ENCODE data around the gene RALGAPB. TPM values are rescaled to one million over a fixed set of nuclear protein-coding genes. Genes with fewer than 3 reads are reported as not detected.
"Not testable (repeated sequence)": the region's sequence is repeated elsewhere in the genome, so short reads cannot be mapped to it uniquely, and the experiment has no call there.

Gene RALGAPB
- polyA plus RNA-seq, 1 donor = 50.6 TPM

DNA sequence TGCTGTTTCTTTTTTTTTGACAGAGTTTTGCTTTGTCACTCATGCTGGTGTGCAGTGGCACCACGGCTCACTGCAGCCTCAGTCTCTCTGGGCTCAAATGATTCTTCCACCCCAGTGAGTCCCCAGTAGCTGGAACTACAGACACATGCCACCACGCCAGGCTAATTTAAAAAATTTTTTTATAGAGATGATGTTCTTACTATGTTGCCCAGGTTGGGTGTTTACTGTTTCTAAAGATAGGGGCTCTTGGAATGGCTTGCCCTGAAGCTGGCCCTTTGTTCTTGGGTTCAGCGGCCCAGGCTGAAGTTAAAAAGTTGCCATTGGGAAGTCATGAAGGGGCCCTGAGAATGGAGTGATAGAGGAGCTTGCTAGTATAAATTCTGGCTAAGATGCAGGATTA lies 16.5 kb downstream of the RALGAPB start:
- no peak for DNase-seq

DNA sequence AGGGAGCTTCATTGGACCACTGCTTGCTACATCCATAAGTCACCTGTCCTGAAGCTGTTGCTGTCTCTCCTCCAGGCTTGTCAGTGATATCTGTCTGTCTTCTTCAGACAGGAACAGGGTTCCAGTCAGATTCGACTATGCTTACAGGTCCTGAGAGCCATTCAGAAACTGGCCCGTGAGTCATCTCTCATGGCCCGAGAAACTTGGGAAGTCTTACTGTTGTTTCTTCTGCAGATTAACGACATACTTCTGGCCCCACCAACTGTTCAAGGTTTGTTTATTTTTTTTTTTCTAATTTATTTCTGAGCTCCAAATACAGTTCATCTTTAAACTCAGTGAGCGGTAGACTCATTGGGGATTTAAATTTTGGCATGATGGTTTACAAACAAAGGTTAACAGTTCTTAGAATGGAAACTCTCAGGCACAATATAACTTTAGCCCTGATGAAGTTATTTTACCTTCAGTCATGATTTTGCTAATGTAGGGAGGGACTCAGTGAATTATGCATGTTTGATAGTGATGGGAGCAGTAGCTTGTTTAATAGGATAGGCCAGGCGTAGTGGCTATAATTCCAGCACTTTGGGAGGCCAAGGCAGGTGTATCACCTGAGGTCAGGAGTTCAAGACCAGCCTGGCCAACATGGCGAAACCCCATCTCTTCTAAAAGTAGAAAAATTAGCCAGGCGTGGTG lies 24.7 kb downstream of the RALGAPB start:
- DNase-seq = no peak

DNA sequence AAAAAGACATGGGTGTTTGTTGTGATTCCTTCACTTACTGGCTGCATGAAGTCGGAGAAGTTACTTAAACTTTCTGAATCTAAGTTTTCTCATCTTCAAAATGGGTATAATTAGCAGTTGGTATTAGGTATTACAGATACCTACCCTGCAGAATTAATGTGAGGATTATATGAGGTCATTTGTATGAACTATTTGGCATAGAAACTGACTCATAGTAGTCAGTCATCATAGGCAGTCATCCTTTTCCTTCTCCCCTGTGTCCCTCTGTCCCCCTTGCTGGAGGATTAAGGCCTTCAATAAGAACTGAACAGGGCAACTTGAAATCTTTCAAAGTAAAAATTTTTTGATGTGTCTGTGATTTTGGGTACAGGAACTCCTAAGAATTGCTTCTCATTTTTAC lies 26.3 kb downstream of the RALGAPB start:
- no peak for DNase-seq

DNA sequence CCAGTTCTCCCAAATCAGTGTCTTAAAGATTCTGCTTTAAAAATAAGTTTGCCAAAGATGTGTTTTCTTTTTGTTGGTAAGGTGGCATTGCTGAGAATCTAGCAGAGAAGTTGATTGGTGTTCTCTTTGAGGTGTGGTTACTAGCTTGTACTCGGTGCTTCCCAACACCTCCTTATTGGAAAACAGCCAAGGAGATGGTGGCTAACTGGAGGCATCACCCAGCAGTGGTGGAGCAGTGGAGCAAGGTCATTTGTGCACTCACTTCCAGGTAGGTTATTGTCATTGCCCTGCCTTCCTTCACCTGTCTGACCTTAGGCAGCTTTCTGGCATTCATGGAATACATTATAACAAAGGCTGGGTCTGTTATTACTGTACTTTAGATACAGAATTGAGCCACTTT lies 26.7 kb downstream of the RALGAPB start:
- DNase-seq = no peak

DNA sequence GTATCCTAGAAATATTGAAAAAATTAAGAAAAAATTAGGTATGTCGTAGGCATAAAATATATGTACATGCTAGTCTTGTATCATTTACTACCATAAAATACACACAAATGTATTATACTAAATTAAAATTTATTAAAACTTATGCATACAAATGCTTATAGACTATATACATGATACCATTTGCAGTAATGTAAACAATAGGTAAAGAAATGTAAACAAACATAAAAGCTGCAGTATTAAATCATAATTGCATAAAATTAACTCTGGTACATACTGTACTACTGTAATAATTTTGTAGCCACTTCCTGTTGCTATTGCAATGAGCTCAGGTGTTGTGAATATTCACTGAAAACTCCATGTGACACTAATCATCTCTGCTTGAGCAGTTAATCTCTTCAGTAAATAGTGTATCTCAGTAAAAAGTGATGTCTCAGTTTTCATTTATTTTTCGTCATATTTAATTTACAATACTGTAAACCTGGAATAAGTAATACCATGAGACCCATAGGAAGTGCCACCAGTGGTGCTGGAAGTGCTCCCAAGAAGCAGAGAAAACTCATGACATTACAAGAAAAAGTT lies 29.3 kb downstream of the RALGAPB start:
- DNase-seq = no peak

DNA sequence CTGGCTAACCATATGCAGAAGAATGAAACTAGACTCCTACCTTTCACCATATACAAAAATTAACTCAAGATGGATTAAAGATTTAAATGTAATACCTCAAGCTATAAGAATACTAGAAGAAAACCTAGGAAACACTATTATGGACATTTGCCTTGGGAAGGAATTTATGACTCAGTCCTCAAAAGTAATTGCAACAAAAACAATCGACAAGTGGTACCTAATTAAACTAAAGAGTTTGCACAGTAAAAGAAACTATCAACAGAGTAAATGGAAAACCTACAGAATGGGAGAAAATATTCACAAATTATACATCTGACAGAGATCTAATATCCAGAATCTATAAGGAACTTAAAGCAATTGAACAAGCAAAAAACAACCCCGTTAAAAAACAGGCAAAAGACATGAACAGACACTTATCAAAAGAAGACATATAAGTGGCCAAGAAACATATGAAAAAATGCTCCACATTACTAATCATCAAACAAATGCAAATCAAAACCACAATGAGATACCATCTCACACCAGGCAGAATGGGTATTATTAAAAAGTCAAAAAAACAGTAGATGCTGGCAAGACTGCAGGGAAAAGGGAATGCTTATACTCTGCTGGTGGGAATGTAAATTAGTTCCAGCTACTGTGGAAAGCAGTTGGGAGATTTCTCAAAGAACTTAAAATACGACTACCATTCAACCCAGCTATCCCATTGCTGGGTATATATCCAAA lies 31.9 kb downstream of the RALGAPB start:
- DNase-seq = no peak

DNA sequence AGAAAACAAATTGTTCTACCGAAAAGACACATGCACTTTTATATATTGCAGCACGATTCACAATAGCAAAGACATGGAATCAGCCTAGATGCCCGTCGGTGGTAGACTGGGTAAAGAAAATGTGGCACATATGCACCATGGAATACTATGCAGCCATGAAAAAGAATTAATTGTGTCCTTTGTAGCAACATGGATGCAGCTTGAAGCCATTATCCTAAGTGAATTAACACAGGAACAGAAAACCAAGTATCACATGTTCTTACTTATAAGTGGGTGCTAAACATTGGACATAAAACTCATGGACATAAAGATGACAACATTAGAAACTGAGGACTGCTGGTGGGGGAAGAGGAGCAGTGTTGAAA lies 32.4 kb downstream of the RALGAPB start:
- DNase-seq = no peak

DNA sequence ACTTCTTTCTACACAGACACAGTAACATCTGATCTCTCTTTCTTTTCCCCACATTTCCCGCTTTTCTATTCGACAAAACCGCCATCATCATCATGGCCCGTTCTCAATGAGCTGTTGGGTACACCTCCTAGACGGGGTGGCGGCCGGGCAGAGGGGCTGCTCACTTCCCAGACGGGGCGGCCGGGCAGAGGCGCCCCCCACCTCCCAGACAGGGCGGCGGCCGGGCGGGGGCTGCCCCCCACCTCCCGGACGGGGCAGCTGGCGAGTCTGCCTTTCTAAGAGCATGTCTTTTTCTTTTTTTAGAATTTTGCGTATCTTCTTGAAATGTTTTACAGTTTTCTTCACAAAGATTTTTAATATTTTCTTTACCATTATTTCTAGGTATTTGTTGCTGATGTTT lies 39.1 kb downstream of the RALGAPB start:
- DNase-seq = not testable (repeated sequence)

DNA sequence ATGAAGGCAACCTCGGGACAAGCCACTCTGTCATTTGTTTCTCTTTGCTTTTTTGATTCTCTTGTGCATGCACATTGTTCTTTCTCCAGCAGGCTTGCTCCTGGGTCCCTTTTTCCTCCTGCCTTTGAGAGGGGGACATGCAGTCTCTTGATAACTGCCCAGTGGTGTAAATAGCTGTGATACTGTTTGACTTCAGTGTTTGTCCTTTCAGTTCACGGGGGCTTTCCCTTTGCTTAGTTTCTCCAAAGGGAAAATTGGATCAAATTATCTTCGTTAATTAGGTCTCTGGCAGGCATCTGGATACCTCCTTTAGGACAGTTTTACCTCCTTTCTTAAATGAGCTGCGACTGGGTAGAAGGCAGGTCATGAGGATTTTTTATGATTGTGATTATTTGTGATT lies 41.5 kb downstream of the RALGAPB start:
- no peak for DNase-seq

DNA sequence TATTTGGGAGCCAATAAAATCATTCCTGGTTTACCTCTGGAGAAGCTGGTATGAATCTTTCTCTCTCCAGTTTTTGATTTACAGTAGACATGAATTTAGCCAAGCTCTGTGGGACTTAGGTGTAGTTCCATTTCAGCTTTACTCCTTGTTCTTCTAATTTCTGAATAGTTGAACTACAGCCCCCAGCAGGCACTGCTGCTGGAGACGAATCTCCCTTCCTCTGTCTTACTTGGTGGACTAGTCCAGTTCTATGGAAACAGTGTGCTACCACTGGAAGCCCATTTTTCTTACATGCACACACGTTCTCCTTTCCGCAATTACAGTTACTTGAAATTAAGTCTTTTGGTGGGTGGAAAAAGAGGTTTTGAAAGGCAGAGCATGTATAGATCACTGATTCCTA lies 42.3 kb downstream of the RALGAPB start:
- no peak for DNase-seq

DNA sequence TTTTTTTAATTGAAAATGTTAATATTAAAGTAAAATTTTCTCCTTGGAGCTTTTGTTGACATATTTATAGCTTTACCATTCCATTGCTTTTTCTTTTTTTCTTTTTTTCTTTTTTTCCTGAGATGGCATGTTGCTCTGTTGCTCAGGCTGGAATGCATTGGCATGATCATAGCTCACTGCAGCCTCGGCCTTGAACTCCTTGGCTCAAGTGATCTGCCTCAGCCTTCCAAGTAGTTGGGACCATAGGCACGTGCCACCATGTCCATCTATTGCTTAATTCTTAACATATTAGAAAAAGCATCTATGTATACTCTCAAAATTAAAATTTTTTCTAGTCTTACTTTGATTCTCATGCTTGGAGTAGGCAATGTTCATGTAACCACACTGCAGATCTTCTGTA lies 43.0 kb downstream of the RALGAPB start:
- DNase-seq = no peak

DNA sequence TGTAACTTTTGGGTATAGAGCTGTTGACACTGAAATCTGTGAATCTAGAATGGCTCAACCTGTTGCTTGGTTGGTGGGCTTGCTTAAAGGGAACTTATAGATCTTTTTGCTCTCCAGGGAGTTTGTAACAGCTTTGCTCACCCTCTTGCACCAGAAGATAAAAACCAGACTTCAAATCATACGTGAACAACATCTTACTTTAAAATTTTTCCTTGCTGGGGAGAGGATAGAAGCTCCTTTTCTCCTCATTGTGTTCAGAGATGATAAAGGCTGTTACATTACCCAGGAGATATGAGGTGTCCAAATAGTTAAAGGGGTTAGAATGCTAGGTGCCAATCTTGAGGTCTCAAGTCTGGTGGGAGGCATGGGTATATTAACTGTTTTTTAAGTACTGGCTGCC lies 46.8 kb downstream of the RALGAPB start:
- no peak for DNase-seq

DNA sequence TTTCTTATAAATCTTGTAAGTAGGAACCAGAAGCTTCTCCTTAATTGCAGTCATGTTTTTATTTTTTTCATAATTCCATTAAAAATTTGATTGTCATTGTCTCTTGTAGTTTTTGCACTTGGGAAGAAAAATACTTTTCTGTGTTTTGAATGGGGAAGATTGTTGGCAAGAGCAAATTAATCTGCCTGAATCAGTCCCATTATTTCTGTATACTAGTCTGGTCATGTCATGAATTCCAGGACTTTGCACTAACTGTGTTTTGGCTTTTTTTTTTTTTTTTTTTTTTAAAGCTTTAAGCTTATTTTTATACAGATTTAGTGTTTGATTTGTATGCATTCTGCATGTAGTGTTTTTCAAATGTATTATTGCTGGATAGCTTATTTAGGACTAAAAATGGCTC lies 47.6 kb downstream of the RALGAPB start:
- DNase-seq = no peak

DNA sequence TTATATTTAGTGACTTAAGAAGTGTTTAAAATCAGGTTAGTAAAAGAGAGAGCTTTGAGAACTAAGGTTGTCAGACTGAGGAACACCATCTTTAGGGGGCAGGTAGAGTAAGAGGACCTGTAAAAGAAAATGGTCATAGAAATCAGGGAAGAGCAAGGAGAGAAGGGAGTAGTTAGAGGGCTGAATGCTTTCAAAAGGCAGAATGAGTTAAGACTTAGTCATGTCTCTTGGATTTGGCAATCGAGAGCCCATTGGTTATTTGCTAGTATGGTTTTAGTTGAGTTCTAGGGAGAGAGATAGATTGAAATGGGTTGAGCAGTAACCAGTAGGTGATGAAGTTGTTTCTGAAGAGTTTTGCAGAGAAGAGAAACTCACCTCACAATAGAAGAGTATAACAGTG lies 51.1 kb downstream of the RALGAPB start:
- no peak for DNase-seq

DNA sequence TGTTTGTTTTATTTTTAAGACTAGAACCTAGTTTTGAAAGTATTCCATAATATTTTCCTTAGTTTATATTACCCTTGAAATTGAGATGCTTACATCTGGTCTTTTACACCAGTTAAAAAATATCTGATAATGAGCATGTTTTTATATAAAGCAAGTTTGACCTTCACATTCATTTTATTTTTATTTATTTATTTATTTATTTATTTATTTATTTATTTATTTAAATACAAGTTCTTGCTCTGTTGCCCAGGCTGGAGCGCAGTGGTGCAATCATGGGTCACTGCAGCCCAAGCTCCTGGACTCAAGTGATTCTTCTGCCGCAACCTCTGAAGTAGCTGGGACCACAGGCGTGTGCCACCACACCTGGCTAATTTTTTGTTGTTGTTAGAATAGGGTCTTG lies 55.5 kb downstream of the RALGAPB start:
- DNase-seq = no peak

DNA sequence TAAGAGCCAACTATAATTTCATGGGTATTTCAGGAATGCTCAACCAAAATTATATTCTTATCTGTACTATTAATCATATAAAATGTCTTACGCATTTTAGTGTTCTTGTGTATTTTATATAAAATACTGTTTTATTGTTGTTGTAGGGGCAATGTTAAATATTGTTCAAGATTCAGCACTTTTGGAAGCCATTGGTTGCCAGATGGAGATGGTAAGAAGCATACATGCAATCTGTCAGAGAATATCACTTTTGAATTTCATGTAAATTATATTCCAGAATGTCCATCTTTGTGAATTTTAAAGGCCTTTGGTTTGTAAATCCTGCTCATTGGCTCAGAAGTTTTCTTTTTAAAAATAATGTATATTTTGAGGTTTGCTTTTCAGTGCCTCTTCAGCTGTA lies 58.4 kb downstream of the RALGAPB start:
- no peak for DNase-seq

DNA sequence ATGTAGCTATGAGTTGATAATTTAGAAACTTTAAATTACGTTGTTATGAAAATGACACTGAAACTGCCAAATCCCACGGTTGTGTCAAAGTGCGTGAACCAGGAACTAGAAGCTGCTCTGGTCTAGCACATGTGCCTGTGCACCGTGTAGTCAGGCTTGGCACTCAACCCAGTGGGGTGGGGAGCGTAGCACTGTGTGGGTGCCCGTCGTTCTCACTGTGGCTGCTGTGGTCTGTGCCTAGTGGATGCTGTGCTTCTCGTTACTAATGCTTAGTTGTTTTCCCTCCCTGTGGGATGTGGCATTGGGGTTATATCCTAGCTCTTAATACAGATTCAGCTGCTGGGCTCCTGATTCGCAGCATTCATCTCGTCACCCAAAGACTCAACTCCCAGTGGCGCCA lies 62.1 kb downstream of the RALGAPB start:
- DNase-seq = no peak

DNA sequence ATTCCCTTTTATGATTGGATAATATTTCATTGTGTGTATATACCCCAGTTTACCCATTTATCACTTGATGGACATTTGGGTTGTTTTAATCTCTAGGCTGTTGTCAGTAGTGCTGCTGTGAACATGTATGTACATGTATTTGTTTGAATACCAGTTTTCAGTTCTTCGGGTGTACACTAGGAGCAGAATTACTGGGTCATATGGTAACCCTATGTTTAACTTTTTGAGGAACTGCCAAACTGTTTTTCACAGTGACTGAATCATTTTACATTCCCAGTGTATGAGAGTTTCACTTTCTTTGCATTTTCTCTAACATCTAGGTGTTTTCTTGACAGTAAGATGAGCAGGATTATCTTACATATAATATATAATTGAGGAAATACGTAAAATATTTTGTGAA lies 63.7 kb downstream of the RALGAPB start:
- no peak for DNase-seq

DNA sequence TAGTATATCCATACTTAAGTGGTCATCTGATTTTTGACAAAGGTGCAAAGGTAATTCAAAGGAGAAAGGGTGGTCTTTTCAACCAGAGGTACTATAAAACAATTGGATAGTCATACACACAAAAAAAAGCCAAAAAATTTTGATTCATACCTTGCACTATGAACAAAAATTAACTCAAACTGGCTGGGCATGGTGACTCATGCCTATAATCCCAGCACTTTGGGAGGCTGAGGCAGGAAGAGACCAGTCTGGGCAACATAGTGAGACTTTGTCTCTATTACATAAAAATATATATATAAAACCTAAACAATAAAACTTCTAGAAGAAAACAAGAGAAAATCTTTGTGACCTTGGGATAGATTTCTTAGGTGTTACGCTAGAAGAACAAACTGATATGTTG lies 64.5 kb downstream of the RALGAPB start:
- no peak for DNase-seq

DNA sequence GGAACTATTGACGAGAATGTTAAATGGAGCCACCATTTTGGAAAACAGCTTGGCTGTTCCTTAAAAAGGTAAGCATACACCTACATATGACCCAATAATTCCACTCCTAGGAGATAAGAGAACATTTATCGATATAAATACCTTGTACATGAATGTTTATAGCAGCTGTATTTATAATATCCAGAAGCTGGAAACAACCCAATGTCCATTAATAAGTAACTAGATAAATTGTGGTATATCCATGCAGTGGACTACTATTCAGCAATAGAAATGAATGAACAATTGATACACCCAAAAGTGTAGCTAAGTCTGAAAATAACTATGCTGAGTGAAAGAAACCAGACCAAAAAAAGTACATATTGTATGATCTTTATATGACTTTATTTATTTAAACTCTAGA lies 66.1 kb downstream of the RALGAPB start:
- DNase-seq = no peak

DNA sequence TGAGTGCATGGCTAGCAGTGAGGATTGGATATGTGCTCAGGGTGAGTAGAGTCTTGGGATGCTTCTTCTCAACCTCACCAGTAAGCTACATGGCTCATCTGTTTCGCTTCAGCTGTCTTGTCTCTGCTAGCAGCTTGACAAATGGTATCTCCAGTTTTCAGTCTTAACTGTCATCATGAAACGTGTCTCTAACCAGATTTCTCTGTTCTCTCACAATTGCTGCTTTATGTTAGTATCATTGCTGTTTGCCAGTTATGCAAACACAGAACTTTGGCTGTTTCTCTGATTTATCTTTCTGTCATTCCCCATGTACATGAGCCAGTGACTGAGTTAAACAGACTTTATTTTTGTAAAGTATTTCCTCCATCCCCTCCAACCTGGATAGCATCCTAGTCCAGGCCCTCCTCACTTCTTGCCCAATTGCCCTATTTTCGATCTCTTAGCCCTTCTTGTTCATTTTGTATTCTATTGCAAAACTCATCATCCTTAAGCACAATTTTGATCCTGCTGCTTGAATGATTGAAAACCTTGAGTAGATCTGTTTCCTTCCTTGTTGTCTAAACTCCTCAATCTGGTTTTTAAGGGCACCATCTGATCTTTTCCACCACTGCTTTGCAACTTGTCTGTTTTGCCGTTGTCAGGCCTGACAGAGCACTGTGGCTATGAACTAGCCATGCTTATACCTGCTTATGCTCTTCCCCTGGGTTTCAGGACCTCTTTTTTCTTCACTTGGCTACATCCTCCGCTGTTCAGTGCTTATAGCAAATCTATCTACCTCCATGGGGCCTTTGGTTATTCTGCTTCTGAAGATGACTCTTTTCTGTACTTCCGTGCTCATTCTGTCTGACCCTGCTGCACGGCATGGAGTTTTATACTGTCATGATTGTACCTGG lies 70.6 kb downstream of the RALGAPB start:
- DNase-seq = no peak

DNA sequence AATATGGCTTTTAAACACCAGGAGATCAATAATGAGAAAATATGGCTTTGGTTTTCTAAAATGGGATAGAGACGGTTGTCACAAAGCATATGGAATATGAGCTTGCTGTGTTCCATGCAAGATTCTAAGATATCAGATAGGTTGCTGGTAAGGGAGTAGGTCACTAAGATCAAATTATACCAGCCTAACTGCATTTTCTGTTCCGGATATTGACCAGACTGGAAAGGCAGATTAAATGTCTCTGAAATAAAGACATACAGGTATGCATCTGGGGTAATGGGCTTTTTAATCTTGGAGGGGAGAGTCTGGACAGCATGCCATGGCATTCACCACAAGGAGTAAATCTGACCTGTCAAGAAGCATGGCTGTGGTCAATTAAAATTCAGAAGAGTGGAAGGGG lies 73.1 kb downstream of the RALGAPB start:
- DNase-seq = no peak
